ENCODE measurements around the gene NUP50. TPM values are rescaled to one million over a fixed set of nuclear protein-coding genes. Genes with fewer than 3 reads are reported as not detected.

Gene NUP50
- total and polyA plus RNA-seq, 7 donors = 10.8 to 28.5 (median 26.2) TPM

DNA sequence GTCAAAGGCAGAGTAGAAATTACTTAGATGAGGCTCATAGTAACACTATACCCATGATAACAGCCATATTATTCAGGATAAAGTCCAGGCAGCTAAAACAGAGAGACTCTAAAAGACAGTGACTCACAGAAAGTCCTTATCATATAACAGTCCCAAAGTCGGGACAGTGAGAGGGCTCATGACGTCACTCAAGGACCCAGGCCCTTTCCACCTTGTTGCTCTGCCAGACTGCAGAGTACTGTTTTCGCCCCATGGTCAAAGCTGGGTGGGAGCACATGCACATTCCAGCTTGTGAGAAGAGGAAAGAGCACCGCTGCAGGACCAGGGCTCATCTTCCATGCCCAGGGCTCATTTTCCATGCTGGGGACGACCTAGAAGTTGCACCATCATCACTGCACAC is 29.4 kb upstream of the NUP50 start:
- Histone ChIP-seq H3K4me1 (no peaks in the 10 kb centered on the region), H3K27me3 (no peaks in the 10 kb centered on the region), H3K36me3 (peaks cover 8 to 30% (median 13%) of the 10 kb centered on the region in 4 donors), H3K27ac (no peak overlapping the region), H3K9me3 (peaks cover 5 to 9% (median 7%) of the 10 kb centered on the region in 4 donors), H3K4me3 (no peak overlapping the region)
- 97% methylated on average over 5 of the region's 5 CpGs for WGBS, 2 donors
- intact Hi-C loops (cut with DNase I) = no loop called here
- DNase-seq = no peak
- TF ChIP-seq, protein P1, sequence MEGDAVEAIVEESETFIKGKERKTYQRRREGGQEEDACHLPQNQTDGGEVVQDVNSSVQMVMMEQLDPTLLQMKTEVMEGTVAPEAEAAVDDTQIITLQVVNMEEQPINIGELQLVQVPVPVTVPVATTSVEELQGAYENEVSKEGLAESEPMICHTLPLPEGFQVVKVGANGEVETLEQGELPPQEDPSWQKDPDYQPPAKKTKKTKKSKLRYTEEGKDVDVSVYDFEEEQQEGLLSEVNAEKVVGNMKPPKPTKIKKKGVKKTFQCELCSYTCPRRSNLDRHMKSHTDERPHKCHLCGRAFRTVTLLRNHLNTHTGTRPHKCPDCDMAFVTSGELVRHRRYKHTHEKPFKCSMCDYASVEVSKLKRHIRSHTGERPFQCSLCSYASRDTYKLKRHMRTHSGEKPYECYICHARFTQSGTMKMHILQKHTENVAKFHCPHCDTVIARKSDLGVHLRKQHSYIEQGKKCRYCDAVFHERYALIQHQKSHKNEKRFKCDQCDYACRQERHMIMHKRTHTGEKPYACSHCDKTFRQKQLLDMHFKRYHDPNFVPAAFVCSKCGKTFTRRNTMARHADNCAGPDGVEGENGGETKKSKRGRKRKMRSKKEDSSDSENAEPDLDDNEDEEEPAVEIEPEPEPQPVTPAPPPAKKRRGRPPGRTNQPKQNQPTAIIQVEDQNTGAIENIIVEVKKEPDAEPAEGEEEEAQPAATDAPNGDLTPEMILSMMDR (IDR thresholded peaks at IDR 0.05) = no peak
- no peak for TF ChIP-seq POLR2AphosphoS5 (IDR thresholded peaks at IDR 0.05)
- TF ChIP-seq EP300 (IDR thresholded peaks at IDR 0.05) = no peak
- no peak for TF ChIP-seq POLR2A (IDR thresholded peaks at IDR 0.05)

DNA sequence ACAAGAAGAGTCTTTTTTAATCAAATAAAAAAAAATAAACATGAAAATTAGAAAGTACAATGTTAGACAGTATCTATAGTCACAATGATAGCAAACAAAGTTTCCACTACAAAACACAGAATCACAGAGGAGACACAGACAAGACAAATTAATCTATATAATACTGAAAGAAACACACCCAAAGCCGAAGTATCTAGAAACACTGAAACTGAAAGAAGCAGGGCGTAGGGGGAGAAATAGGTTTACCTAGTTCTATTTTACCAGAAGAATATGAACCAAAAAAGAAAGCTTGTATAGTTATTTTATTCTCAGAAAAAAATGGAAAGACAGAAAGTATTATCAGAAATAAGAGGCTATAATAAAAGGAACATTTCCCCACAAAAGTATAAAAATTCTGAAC is 27.1 kb upstream of the NUP50 start:
- H3K27me3 ChIP-seq = no peaks in the 10 kb centered on the region
- H3K9me3 ChIP-seq = peaks cover 5 to 9% (median 7%) of the 10 kb centered on the region in 4 donors
- H3K36me3 ChIP-seq = peaks cover 8 to 30% (median 13%) of the 10 kb centered on the region in 4 donors
- DNase-seq = no peak
- no peak overlapping the region for H3K4me3 ChIP-seq
- WGBS, 2 donors = 77 to 88% methylated on average over 2 of the region's 2 CpGs
- no peaks in the 10 kb centered on the region for H3K4me1 ChIP-seq
- TF ChIP-seq POLR2AphosphoS5 (IDR thresholded peaks at IDR 0.05) (no peak), POLR2A (IDR thresholded peaks at IDR 0.05) (no peak), EP300 (IDR thresholded peaks at IDR 0.05) (no peak)
- TF ChIP-seq, protein P1 (IDR thresholded peaks at IDR 0.05) = no peak
- intact Hi-C loops (cut with DNase I) = no loop called here
- H3K27ac ChIP-seq = no peak overlapping the region

DNA sequence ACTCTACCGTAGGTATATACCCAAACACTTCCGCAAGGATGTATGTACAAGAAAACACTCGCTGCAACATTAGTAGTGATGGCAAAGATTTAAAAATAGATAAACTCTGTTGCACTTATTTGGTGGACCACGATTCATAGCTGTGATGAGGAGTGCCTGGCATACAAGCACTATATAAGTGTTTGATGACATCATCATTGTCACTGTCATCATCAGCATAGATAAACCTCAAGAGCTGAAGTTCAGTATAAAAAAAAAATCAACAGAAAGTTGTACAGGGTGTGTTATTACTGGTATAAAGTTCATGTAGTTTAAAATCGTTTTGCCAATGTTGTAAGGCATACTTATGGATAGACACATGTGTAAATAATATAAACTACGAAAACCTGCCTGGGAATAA is 24.0 kb upstream of the NUP50 start:
- Histone ChIP-seq H3K4me1 (no peaks in the 10 kb centered on the region), H3K9me3 (peaks cover 0 to 3% (median 2%) of the 10 kb centered on the region in 4 donors), H3K27me3 (no peaks in the 10 kb centered on the region), H3K4me3 (no peak overlapping the region), H3K27ac (no peak overlapping the region), H3K36me3 (peaks cover 0 to 12% (median 2%) of the 10 kb centered on the region in 4 donors)
- no peak for TF ChIP-seq EP300 (IDR thresholded peaks at IDR 0.05)
- TF ChIP-seq POLR2A (IDR thresholded peaks at IDR 0.05) = no peak
- intact Hi-C loops (cut with DNase I) = no loop called here
- WGBS, 2 donors = 77 to 91% methylated on average over 6 of the region's 6 CpGs
- no peak for DNase-seq

DNA sequence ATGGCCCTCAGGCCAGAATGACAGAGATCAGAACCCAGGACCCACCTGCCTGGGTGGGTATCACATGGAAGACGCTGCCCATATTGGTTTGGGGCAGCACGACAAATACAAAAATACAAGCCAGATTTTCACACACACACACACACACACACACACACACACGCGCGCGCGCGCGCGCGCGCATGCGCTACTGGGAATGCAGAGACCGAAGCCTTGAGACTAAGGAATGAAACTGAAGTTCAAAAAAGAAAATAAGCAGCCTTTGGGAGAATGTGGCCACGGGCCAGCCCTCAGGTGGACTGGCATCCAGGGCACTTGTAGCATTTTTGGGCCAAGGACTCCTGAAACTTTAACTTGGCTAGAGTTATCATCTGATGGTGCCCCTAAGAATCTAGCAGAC is 21.3 kb upstream of the NUP50 start:
- Histone ChIP-seq H3K27me3 (no peaks in the 10 kb centered on the region), H3K4me3 (no peak overlapping the region), H3K27ac (no peak overlapping the region), H3K9me3 (peaks cover 0 to 3% (median 0%) of the 10 kb centered on the region in 4 donors), H3K4me1 (no peaks in the 10 kb centered on the region), H3K36me3 (no peaks in the 10 kb centered on the region)
- intact Hi-C loops (cut with DNase I) = no loop called here
- TF ChIP-seq POLR2AphosphoS5 (IDR thresholded peaks at IDR 0.05) (no peak), EP300 (IDR thresholded peaks at IDR 0.05) (no peak), POLR2A (IDR thresholded peaks at IDR 0.05) (no peak)
- TF ChIP-seq, protein P1 (IDR thresholded peaks at IDR 0.05) = no peak
- whole genome bisulfite sequencing, 2 donors = 83 to 86% methylated on average over 15 of the region's 15 CpGs
- DNase-seq = no peak

DNA sequence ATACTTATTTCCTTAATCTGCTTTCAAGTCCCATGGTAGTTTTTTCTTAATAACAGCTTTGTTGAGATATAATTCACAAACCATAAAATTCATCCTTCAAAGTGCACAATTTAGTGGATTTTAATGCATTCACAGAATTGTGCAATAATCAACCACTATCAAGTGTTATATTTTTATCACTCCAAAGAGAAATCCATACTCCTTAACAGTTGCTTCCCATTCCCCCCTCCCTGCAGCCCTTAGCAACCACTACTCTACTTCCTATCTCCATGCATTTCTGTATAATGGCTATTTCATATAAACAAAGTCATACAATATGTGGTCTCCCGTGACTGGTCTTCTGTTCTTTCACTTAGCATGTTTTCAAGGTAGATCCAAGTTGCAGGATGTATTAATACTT is 18.8 kb upstream of the NUP50 start:
- no peaks in the 10 kb centered on the region for H3K27me3 ChIP-seq
- no peaks in the 10 kb centered on the region for H3K36me3 ChIP-seq
- no peak overlapping the region for H3K4me3 ChIP-seq
- peaks cover 0 to 3% (median 0%) of the 10 kb centered on the region in 4 donors for H3K9me3 ChIP-seq
- H3K27ac ChIP-seq = no peak overlapping the region
- WGBS, 2 donors = 76 to 82% methylated on average over 1 of the region's 1 CpG
- intact Hi-C loops (cut with DNase I) = no loop called here
- no peaks in the 10 kb centered on the region for H3K4me1 ChIP-seq
- no peak for DNase-seq
- TF ChIP-seq POLR2A (IDR thresholded peaks at IDR 0.05) (no peak), EP300 (IDR thresholded peaks at IDR 0.05) (no peak), POLR2AphosphoS5 (IDR thresholded peaks at IDR 0.05) (no peak)
- TF ChIP-seq, protein P1 (IDR thresholded peaks at IDR 0.05) = no peak

All from sigmoid colon (tissue), 7 donors.